ENCODE results near the gene UBA6.
"Not testable (repeated sequence)": the region's sequence is repeated elsewhere in the genome, so short reads cannot be mapped to it uniquely, and the experiment has no call there.

The UBA6 gene

DNA sequence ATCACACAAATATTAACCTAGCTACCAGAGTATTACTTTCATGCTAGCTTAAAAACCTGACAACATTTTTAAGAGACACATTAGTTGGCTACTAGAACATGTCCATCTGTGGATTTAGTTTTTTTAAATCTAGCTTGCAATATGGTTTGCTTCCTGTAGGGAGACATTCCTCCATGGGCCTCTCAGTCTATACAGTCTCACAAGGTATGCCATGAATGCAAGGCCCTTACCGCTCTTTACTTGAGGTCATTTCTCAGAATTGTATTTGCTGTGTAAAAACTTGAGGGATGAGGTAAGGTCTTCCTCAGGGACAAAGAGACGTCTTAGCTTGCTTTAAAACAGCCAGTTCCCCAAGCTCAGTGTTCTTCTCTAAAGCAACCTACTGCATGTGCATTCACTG lies 26.9 kb downstream of the UBA6 start:
- DNase-seq (ENCODE audit: low read depth in 2 of 3, low spot score in 1 of 3), result no peak

GRCh38 chr4:67668315-67668714 lies 32.6 kb downstream of the UBA6 start:
- DNase-seq (ENCODE audit: low read depth in 2 of 3, low spot score in 1 of 3), result no peak

- DNase-seq (ENCODE audit: low read depth in 2 of 3, low spot score in 1 of 3), result no peak
These were observed 40.5 kb downstream of the UBA6 start for GRCh38 chr4:67660418-67660817.

GRCh38 chr4:67659065-67659464 lies 41.9 kb downstream of the UBA6 start:
- DNase-seq (ENCODE audit: low read depth in 2 of 3, low spot score in 1 of 3), result no peak

- DNase-seq (ENCODE audit: low read depth in 2 of 3, low spot score in 1 of 3), result peak in 2 of 3 donors; percentile 22 to 30
These were observed 42.7 kb downstream of the UBA6 start for GRCh38 chr4:67658302-67658701.

- no peak for DNase-seq (ENCODE audit: low read depth in 2 of 3, low spot score in 1 of 3)
These were observed 49.4 kb downstream of the UBA6 start for GRCh38 chr4:67651536-67651935.

- no peak for DNase-seq (ENCODE audit: low read depth in 2 of 3, low spot score in 1 of 3)
These were observed 62.8 kb downstream of the UBA6 start for GRCh38 chr4:67638136-67638535.

GRCh38 chr4:67636978-67637377 lies 64.0 kb downstream of the UBA6 start:
- not testable (repeated sequence) for DNase-seq (ENCODE audit: low read depth in 2 of 3, low spot score in 1 of 3)

GRCh38 chr4:67635331-67635730 lies 65.6 kb downstream of the UBA6 start:
- no peak for DNase-seq (ENCODE audit: low read depth in 2 of 3, low spot score in 1 of 3)

- no peak for DNase-seq (ENCODE audit: low read depth in 2 of 3, low spot score in 1 of 3)
These were observed 66.2 kb downstream of the UBA6 start for GRCh38 chr4:67634741-67635140.

- no peak for DNase-seq (ENCODE audit: low read depth in 2 of 3, low spot score in 1 of 3)
These were observed 68.5 kb downstream of the UBA6 start for GRCh38 chr4:67632492-67632891.

DNA sequence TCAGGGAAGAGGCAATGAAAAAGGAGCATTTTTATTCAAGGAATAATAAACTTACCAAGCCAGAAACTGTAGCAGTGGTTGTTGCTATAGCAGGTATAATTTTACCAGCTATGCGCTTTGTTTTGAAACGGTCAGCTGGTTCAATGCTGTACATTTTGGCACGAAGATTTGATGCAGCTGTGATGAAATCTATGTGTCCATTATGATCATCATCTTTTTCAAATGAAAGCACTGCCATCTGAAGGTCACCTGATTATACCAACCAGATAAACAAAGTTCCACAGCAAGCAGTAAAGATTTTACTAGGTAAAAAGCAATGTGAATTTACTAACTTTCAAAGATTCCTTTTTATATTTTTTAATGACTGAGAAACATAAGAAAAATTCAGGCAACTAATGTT lies 76.0 kb downstream of the UBA6 start:
- no peak for DNase-seq (ENCODE audit: low read depth in 2 of 3, low spot score in 1 of 3)

GRCh38 chr4:67616478-67616877 lies 84.5 kb downstream of the UBA6 start:
- no peak for DNase-seq (ENCODE audit: low read depth in 2 of 3, low spot score in 1 of 3)

DNA sequence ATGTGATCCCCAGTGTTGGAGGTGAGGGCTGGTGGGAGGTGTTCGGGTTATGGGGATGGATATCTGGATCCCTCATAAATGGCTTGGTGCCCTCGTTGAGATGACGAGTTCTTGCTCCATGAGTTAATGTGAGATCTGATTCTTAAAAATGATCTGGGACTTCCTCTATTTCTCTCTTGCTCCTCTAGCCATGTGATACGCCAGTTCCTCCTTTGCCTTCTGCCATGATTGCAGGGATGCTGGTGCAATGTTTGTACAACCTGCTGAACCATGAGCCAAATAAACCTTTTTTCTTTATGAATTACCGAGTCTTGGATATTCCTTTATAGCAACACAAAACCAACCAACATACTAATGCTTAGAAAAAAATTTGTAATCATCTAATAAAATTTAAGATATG lies 85.8 kb downstream of the UBA6 start:
- DNase-seq (ENCODE audit: low read depth in 2 of 3, low spot score in 1 of 3), result no peak

GRCh38 chr4:67614186-67614585 lies 86.8 kb downstream of the UBA6 start:
- no peak for DNase-seq (ENCODE audit: low read depth in 2 of 3, low spot score in 1 of 3)

DNA sequence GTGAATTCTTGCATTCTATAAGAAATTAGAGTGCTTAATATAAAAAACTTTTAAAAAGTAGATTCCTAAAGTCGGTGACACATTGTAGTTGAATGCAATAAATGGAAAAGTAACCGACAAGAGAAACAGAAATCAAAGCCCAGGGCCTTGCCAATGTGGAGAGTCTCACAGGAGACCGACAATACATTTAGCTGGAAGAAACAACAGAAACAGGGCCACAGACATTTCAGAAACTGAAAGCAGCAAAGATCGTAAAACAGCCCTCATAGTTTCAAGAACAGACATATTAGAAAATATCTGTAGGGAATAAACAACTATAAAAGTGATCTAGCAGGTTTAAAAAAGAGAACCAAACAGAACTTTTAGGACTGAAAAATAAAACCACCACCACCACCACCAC lies 92.9 kb downstream of the UBA6 start:
- DNase-seq (ENCODE audit: low read depth in 2 of 3, low spot score in 1 of 3), result no peak

DNA sequence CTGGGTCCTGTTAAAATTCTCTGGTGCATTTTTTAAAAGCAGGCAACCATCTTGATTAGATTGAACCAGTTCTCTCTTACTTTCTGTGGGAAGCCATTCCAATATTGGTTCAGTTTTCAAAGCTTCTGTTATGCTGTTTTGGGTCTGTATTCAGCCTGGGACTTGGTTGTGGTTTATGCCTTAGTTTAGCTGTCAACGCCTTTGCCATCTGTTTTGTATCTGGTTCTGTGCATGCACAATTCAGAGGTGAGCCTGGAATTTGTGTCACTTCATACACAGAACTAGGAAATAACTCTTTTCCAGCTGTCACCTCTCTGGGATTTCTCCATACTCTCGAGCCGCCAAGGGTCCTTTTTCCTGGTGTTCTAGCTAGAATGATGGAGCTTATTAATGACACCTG lies 96.2 kb downstream of the UBA6 start:
- no peak for DNase-seq (ENCODE audit: low read depth in 2 of 3, low spot score in 1 of 3)

GRCh38 chr4:67604029-67604381 lies 97.0 kb downstream of the UBA6 start:
- no peak for DNase-seq (ENCODE audit: low read depth in 2 of 3, low spot score in 1 of 3)

DNA sequence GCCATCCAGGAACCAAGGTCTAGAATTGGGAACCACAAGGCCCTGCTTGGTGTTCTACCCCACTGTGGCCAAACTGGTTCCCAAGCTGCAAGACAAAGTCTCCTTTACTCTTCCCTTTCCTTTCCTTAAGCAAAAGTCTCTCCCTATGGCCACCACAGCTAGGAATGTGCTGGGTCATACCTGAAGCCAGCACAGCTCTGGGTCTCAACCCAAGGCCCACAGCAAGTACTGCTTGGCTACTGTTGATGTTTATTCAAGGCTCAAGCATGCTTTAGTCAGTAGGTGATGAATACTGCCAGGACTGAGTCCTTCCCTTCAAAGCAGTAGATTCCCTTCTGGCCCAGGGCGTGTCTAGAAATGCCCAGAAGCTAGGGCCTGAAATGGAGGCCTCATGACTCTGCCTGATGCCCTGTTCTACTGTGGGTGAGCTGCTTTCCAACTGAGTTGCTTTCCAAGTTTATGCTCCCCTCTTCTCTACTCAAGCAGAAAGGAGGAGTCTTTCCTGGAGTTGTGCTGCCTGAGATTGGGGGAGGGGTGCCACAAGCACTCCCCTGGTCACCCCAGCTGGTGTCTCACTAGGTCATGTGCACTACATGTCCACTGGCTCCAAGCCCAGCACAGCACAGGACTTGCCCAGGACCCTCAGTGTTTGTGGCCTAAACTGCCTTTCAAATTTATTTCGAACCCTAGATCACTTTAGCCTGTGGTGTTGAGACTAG lies 97.5 kb downstream of the UBA6 start:
- DNase-seq (ENCODE audit: low read depth in 2 of 3, low spot score in 1 of 3), result no peak

DNA sequence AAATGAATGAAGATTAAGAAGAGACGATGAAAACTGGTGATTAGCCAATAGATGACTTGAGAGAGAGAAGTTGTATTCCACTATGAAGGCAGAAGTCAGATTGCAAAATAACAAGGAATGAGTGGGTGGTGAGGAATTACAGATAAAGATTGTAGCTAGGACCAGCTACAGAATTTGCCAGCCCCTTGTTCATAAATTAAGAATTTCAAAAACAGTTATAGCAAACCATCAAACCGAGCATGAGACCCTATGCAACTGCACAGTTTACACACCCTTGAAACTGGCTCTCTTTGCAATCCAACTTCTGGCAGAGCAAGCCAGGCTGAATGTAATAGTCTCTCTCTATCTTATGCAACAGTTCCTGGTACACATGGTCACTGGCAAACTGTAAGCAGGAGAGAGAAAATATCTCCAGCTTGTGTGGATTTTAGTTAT lies 107.2 kb downstream of the UBA6 start:
- DNase-seq (ENCODE audit: low read depth in 2 of 3, low spot score in 1 of 3), result no peak

DNA sequence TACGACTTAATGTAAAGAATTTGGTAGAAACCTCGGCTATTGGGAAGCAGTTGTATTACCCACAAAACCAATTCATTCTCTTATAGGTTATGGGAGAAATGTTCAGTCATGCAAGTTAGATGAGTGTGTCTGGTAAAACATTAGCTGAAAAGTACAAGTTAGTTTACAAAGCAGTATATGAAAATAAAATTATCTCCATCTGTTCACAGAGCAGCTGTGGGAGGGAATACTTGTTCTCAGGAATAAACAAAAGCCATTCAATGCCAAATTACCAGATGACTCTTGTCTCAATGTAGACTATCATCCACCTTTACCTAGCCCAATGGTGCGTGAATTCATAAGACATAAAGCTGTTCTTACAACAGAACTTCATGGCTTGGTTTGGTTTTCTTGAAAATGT lies 113.8 kb downstream of the UBA6 start:
- no peak for DNase-seq (ENCODE audit: low read depth in 2 of 3, low spot score in 1 of 3)

DNA sequence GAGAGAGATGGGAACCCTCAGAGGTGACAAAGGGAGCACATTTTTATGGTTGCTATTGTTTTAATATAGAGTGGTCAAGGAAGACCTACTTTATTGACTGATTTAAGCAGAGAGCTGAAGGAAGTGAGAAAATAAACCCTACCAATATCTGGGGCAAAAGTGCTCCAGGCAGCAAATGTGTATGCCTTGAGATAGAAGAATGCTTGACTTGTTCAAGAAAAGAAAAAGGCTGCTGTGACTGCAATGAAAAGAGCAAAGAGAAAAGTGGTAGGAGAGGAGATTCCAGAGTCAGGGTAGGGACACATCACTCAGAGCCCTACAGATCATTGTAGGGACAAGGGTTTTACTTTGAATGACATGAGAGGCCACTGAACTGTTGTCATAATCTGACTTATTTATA lies 116.5 kb downstream of the UBA6 start:
- DNase-seq (ENCODE audit: low read depth in 2 of 3, low spot score in 1 of 3), result no peak

GRCh38 chr4:67581913-67582312 lies 119.0 kb downstream of the UBA6 start:
- DNase-seq (ENCODE audit: low read depth in 2 of 3, low spot score in 1 of 3), result no peak

Measured in stimulated activated CD4-positive, alpha-beta T cell treated with anti-CD3 and anti-CD28 coated beads, Interleukin-12 subunit alpha, Interleukin-12 subunit beta, amount 100 ng/mL, for 48 hours (primary cell).